SK-N-SH treated with all-trans-retinoic acid at 6 μM for 48 hours (cell line): ENCODE data around the gene P2RX5.

Experiments used
- ARNTL ChIP-seq: fragments of 450-650 bp; formaldehyde crosslinking; IDR thresholded peaks from 2 replicates; pipeline ENCODE4 v1.5.0; 2020; ENCODE audit warnings: low read depth, mild to moderate bottlenecking, moderate library complexity, borderline replicate concordance
- CSDC2 ChIP-seq: fragments of 250-450 bp; sonication (Bioruptor Pico); IDR thresholded peaks from 2 replicates; pipeline ENCODE4 v1.5.0; 2020; ENCODE audit warnings: mild to moderate bottlenecking, moderate library complexity
- CSRNP3 ChIP-seq: fragments of 250-450 bp; sonication (Bioruptor Pico); IDR thresholded peaks from 2 replicates; pipeline ENCODE4 v1.5.1; 2021; ENCODE audit warnings: mild to moderate bottlenecking, moderate library complexity
- ISL1 ChIP-seq: fragments of 250-450 bp; sonication (Bioruptor Pico); IDR thresholded peaks from 2 replicates; pipeline ENCODE4 v2.1.2; 2022; ENCODE audit warnings: mild to moderate bottlenecking, moderate library complexity
- PATZ1 ChIP-seq: fragments of 250-450 bp; sonication (Bioruptor Pico); IDR thresholded peaks from 2 replicates; pipeline ENCODE4 v1.8.0; 2020; ENCODE audit warnings: mild to moderate bottlenecking, moderate library complexity, borderline replicate concordance
- PPARA ChIP-seq: fragments of 250-450 bp; sonication (Bioruptor Pico); IDR thresholded peaks from 2 replicates; pipeline ENCODE4 v1.5.0; 2020; ENCODE audit warnings: mild to moderate bottlenecking, borderline replicate concordance
- ZC3H10 ChIP-seq: fragments of 250-450 bp; sonication (Bioruptor Pico); IDR thresholded peaks from 2 replicates; pipeline ENCODE4 v1.5.1; 2021; ENCODE audit warnings: mild to moderate bottlenecking, moderate library complexity
- ZFP3 ChIP-seq: fragments of 250-450 bp; sonication (Bioruptor Pico); IDR thresholded peaks from 2 replicates; pipeline ENCODE4 v1.5.0; 2020; ENCODE audit warnings: mild to moderate bottlenecking, moderate library complexity
- TF ChIP-seq, protein P1 (sequence below): fragments of 250-450 bp; sonication (Bioruptor Pico); IDR thresholded peaks from 2 replicates; pipeline ENCODE4 v1.5.1; 2020; ENCODE audit warnings: low read depth, mild to moderate bottlenecking, moderate library complexity

- TF ChIP-seq ISL1 (CRISPR knock-in tag) (no peak), CSRNP3 (CRISPR knock-in tag) (no peak), PATZ1 (CRISPR knock-in tag) (no peak), ZC3H10 (CRISPR knock-in tag) (no peak), ARNTL (CRISPR knock-in tag) (no peak), ZFP3 (CRISPR knock-in tag) (no peak), CSDC2 (CRISPR knock-in tag) (no peak), PPARA (CRISPR knock-in tag) (no peak)
- TF ChIP-seq, protein P1, sequence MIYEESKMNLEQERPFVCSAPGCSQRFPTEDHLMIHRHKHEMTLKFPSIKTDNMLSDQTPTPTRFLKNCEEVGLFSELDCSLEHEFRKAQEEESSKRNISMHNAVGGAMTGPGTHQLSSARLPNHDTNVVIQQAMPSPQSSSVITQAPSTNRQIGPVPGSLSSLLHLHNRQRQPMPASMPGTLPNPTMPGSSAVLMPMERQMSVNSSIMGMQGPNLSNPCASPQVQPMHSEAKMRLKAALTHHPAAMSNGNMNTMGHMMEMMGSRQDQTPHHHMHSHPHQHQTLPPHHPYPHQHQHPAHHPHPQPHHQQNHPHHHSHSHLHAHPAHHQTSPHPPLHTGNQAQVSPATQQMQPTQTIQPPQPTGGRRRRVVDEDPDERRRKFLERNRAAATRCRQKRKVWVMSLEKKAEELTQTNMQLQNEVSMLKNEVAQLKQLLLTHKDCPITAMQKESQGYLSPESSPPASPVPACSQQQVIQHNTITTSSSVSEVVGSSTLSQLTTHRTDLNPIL (CRISPR knock-in tag) = no peak
Observed at GRCh38 chr17:3712811-3713463, 17.0 kb upstream of the P2RX5 start.
